Ascending aorta (tissue), 2 donors: Measurements from ENCODE around the gene PTPRCAP. TPM values are rescaled to one million over a fixed set of nuclear protein-coding genes. Genes with fewer than 3 reads are reported as not detected.

ENCODE experiments used
- DNase-seq, 2 donors: peaks; one replicate each; pipeline ENCODE4 v3.0.0-alpha.2; 2019; ENCODE audit warnings: low spot score in 2 of 2
- H3K27ac ChIP-seq, 2 donors: fragments of 200-600 bp; sonication (generic); one replicate each; pipeline ENCODE4 v1.5.1; 2016 to 2017; ENCODE audit warnings: mild to moderate bottlenecking in 1 of 2
- H3K27me3 ChIP-seq: fragments of 200-600 bp; sonication (generic); one replicate; pipeline ENCODE4 v1.5.1; 2017
- H3K36me3 ChIP-seq, 2 donors: fragments of 200-600 bp; sonication (generic); one replicate each; pipeline ENCODE4 v1.5.1; 2016
- H3K4me1 ChIP-seq, 2 donors: fragments of 200-600 bp; sonication (generic); one replicate each; pipeline ENCODE4 v1.5.1; 2016 to 2017; ENCODE audit warnings: mild to moderate bottlenecking in 1 of 2
- H3K4me3 ChIP-seq, 2 donors: fragments of 200-600 bp; sonication (generic); one replicate each; pipeline ENCODE4 v1.5.1; 2016 to 2017; ENCODE audit warnings: mild to moderate bottlenecking in 1 of 2
- H3K9me3 ChIP-seq, 2 donors: fragments of 200-600 bp; sonication (generic); one replicate each; pipeline ENCODE4 v1.5.1; 2016
- CTCF ChIP-seq, 3 experiments: fragments of 200-600 bp in 2 of 3; fragments of 450-650 bp in 1 of 3; sonication (generic) in 2 of 3; IDR thresholded peaks; one replicate each; pipeline ENCODE4 v1.5.1; 2016 to 2019; ENCODE audit warnings: antibody characterized with exemption in 3 of 3, mild to moderate bottlenecking in 1 of 3, moderate library complexity in 1 of 3
- intact Hi-C: fragments of 100-400 bp; cut with DNase I; formaldehyde crosslinking; loops from one replicate; pipeline ENCODE4 v1.15.1; 2023
- total RNA-seq: library from RNA; depleted of rRNA; stranded (reverse); fragments of >200 nt; gene quantifications from one replicate; pipeline ENCODE4 v1.1.0, GENCODE V29; 2016

Gene PTPRCAP
- total RNA-seq, 1 donor from 2014 or later, result 26.6 TPM

- Histone ChIP-seq H3K4me1 (peaks cover 7 to 22% of the 10 kb centered on the region in 2 donors), H3K27ac (no peak overlapping the region), H3K4me3 (no peak overlapping the region), H3K36me3 (no peaks in the 10 kb centered on the region), H3K9me3 (no peaks in the 10 kb centered on the region), H3K27me3 (no peaks in the 10 kb centered on the region)
- TF ChIP-seq CTCF (IDR thresholded peaks at IDR 0.05), result peak; percentile 23 to 46 (median 36)
- intact Hi-C loops, result no loop called here
- no peak for DNase-seq
Measured at GRCh38 chr11:67389477-67389876, 48.0 kb downstream of the PTPRCAP start.

DNA sequence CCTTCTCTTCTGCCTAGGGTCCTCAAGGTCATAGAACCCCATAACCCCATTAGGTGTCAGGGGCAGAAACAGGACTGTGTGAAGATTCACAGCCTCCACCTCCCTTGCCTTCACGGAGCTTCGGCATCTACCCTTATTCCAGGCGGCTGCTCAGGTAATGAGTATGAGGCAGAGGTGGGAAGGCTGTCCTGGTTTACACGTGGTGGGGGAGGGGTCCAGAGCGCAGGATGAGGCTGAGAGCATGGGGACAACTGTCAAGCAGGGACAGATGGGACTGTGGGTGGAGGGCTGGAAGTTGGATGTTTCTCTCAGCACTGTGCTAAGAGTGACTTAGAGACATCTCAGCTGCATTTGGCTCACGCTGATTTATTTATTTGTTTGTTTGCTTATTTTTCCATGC is 50.0 kb downstream of the PTPRCAP start:
- H3K4me1 ChIP-seq, result peaks cover 7 to 21% of the 10 kb centered on the region in 2 donors
- no peak overlapping the region for H3K27ac ChIP-seq
- H3K36me3 ChIP-seq, result no peaks in the 10 kb centered on the region
- no peaks in the 10 kb centered on the region for H3K9me3 ChIP-seq
- TF ChIP-seq CTCF (IDR thresholded peaks at IDR 0.05), result no peak
- no peaks in the 10 kb centered on the region for H3K27me3 ChIP-seq
- intact Hi-C loops, result no loop called here
- H3K4me3 ChIP-seq, result no peak overlapping the region
- no peak for DNase-seq

- H3K27me3 ChIP-seq, result no peaks in the 10 kb centered on the region
- peaks cover 7 to 21% of the 10 kb centered on the region in 2 donors for H3K4me1 ChIP-seq
- H3K9me3 ChIP-seq, result no peaks in the 10 kb centered on the region
- no peaks in the 10 kb centered on the region for H3K36me3 ChIP-seq
- no peak overlapping the region for H3K4me3 ChIP-seq
- DNase-seq, result no peak
- no peak for TF ChIP-seq CTCF (IDR thresholded peaks at IDR 0.05)
- H3K27ac ChIP-seq, result no peak overlapping the region
- intact Hi-C loops, result no loop called here
Measured at GRCh38 chr11:67387069-67387468, 50.4 kb downstream of the PTPRCAP start.

Other genes starting within 250 kb of the PTPRCAP start
- 65.3 TPM for gene GRK2, start 171.2 kb downstream of the PTPRCAP start, total RNA-seq
- 54.7 TPM for gene ANKRD13D, start 148.4 kb downstream of the PTPRCAP start, total RNA-seq
- 30.9 TPM for gene SSH3, start 134.2 kb downstream of the PTPRCAP start, total RNA-seq
- gene POLD4, start 84.1 kb downstream of the PTPRCAP start, total RNA-seq, result 107 TPM
- gene CLCF1, start 64.1 kb downstream of the PTPRCAP start, total RNA-seq, result 32.6 TPM
- 22.6 TPM for gene RAD9A, start 45.7 kb downstream of the PTPRCAP start, total RNA-seq
- 113 TPM for gene PPP1CA, start 35.8 kb downstream of the PTPRCAP start, total RNA-seq
- gene TBC1D10C, start 33.6 kb downstream of the PTPRCAP start, total RNA-seq, result 0.64 TPM
- 6.0 TPM for gene CARNS1, start 22.0 kb downstream of the PTPRCAP start, total RNA-seq
- gene RPS6KB2, start 9.2 kb downstream of the PTPRCAP start, total RNA-seq, result 72.3 TPM
- 93.4 TPM for gene CORO1B, start 5.8 kb upstream of the PTPRCAP start, total RNA-seq
- gene GPR152, start 15.0 kb upstream of the PTPRCAP start, total RNA-seq, result not detected
- gene CABP4, start 17.7 kb upstream of the PTPRCAP start, total RNA-seq, result not detected
- 189 TPM for gene TMEM134, start 31.6 kb upstream of the PTPRCAP start, total RNA-seq
- gene AIP, start 45.3 kb upstream of the PTPRCAP start, total RNA-seq, result 116 TPM
- gene PITPNM1, start 67.7 kb upstream of the PTPRCAP start, total RNA-seq, result 31.8 TPM
- 159 TPM for gene CDK2AP2, start 70.5 kb upstream of the PTPRCAP start, total RNA-seq
- gene CABP2, start 85.8 kb upstream of the PTPRCAP start, total RNA-seq, result not detected
- gene GSTP1, start 146.1 kb upstream of the PTPRCAP start, total RNA-seq, result 1,335 TPM
- gene NDUFV1, start 169.3 kb upstream of the PTPRCAP start, total RNA-seq, result 128 TPM
- gene NUDT8, start 192.3 kb upstream of the PTPRCAP start, total RNA-seq, result 23.4 TPM
- gene TBX10, start 202.1 kb upstream of the PTPRCAP start, total RNA-seq, result not detected
- gene ACY3, start 213.0 kb upstream of the PTPRCAP start, total RNA-seq, result not detected
- gene ALDH3B2, start 236.9 kb upstream of the PTPRCAP start, total RNA-seq, result not detected